ENCODE measurements around the gene TMA7. TPM values are rescaled to one million over a fixed set of nuclear protein-coding genes. Genes with fewer than 3 reads are reported as not detected.
"Not testable (repeated sequence)": the region's sequence is repeated elsewhere in the genome, so short reads cannot be mapped to it uniquely, and the experiment has no call there.

TMA7 gene
- total RNA-seq, 1 experiment from 2014 or later: 180 TPM

DNA sequence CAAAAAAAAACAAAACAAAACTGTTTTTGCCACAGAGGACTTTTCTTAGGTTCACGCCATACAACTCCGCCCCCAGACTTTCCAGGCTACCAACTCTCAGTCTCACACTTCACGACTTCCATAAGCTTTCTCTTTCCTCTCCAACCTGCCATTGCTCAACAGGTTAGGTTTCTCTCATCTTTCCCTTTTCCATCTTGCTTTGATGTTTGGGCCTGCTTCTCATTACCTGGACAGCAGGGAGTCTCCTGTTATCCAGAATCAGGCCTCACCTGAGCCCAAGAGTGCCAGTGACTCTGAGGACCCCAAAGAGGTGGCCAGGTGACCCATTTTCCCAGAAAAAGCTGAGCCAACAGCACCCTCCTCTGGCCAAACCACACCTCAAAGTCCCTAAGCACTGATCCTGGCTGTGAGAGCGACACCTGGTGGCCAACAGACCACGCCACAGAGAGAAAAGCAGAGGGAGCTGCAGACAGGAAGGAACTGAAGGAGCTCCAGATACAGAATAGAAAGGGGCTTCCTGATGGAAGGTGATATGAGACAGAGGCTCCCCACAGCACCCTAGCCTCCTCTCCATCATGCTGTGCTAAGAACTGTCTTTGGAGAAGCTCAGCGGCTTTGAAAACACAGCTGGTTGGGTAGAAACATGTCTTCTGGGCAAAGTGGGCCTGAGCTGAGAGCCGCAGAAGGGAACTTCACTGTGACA, 4.1 kb upstream of the TMA7 start:
- DNase-seq (ENCODE audit: low spot score): peak; percentile 87

DNA sequence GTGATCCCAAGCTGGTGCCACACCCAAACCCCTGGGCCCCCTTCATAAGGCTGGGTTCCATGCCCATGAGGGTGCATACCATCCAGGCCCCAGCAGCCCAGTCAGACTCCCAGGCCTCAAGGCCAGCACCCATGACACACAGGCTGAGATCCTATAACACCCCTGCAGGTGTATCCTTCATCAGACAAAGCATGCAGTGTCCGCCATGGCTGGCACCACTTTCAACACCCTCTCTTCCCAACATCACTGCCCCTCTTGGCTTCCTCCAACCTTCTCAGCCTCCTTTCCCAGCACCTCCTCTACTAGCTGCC, 3.6 kb upstream of the TMA7 start:
- no peak for DNase-seq (ENCODE audit: low spot score)

DNA sequence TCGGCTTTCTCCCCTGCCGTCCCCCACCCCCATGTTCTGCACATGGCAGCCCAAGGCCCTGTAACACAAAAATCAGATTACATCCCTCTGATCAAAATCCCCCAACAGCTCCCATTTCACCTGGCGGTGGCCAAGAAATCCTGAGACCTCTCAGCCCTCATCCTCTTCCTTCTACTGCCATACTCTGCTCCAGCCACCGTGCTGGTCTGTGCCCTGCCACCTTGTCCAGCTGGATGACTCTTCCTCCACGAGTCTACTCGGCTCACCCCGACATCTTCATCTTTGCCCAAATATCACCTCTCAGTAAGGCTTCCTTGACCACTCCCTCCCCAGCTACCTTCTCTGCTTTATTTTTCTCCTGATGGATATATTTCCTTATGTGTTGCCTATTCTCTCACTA, 3.2 kb upstream of the TMA7 start:
- DNase-seq (ENCODE audit: low spot score): no peak

DNA sequence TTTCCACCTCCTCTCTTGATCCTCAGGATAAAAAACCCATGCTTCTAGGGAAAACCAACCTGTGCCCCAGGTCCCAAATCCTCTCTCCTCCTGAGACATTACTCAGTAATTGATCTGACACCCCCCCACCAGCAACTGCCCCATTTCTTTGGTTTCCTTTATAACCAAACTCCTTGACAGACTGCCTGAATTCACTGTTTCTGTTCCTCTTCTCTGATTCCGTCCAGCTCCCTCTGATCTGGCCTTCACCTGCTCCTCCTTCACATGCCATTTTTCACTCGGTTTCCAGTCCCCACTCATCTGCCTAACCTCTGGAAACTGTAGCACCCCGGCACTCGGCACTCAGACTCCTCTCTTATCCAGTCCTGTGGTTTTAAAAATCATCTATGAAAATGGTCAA, 2.2 kb upstream of the TMA7 start:
- DNase-seq (ENCODE audit: low spot score): no peak

DNA sequence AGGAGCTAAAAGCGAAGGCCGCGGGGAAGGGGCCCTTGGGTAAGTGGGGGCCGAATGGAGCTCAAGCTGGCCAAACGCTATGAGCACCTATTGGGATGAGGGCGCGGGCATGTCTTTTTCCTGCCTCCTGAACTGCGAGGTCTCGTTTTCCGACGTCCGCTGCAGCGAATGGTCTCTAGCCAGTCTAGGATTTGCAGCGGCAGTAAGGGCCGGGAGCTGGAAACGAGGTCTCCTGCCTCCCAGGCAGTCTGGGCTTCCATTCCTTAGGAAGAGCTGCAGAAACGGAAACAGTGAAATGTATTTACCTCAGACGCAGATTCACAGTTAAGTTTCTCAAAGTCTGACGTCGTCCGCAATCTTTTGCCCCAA, 517 bp downstream of the TMA7 start:
- peak; percentile 6 for DNase-seq (ENCODE audit: low spot score)

DNA sequence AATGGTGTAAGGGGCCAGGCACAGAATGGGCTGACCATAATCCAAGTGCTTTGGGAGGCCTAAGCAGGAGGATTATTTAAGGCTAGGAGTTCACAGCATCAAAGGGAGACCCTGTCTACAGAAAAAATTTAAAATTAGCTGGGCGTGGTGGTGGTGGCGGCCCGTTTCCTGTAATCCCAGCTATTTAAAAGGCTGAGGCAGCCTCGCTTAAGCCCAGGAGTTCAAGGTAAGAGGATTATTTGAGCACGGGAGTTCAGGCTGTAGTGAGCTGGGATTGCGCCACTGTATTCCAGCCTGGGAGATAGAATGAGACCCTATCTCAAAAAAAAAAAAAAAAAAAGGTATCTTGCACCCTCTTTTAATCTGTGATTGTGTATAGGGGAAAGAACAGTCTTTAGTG, 1.9 kb downstream of the TMA7 start:
- no peak for DNase-seq (ENCODE audit: low spot score)

DNA sequence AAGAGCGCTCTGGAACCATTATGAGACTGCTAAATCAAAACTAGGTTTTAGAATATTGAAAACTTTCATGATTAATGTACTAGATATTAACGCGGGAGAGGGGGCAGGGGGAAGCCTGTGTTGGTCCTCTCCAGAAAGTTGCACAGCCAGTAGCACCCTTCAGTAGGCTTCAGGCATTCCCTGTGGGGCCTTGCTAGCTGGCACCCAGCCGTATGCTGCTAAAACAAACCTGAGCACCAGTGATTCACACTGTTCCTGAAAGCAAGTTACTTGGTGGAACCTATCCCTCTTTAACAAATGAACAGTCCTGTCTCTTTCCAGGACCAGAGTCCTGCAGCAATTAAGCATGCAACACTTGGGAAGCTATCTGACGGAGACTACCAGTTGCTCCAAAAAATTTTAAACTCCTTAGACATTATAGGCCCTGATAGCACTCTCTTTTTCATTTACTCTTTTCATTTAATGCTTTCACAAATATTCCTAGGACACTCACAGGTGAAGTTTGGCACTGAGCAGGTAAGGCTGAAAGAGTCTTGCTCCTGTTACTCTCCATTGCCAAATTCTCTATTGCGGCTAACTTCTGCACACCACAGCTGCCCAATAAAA, 5.3 kb downstream of the TMA7 start:
- no peak for DNase-seq (ENCODE audit: low spot score)

DNA sequence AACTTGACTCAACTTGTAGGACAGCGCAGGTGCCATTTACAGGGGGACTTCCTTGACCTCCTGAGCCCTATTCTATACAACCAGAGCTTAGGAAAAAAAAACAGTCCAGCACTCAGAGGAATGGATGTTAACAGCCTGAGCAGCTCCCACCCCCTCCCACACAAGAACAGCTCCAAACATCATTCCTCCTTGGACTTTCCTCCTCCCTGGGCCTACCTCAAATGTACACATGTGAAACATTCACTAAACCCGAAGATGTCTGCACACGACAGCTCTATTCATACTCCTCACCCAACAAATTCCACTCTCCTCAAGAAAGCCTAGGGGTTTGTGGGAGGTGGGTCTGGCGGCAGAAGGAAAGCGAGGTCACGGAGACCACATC, 6.0 kb downstream of the TMA7 start:
- no peak for DNase-seq (ENCODE audit: low spot score)

DNA sequence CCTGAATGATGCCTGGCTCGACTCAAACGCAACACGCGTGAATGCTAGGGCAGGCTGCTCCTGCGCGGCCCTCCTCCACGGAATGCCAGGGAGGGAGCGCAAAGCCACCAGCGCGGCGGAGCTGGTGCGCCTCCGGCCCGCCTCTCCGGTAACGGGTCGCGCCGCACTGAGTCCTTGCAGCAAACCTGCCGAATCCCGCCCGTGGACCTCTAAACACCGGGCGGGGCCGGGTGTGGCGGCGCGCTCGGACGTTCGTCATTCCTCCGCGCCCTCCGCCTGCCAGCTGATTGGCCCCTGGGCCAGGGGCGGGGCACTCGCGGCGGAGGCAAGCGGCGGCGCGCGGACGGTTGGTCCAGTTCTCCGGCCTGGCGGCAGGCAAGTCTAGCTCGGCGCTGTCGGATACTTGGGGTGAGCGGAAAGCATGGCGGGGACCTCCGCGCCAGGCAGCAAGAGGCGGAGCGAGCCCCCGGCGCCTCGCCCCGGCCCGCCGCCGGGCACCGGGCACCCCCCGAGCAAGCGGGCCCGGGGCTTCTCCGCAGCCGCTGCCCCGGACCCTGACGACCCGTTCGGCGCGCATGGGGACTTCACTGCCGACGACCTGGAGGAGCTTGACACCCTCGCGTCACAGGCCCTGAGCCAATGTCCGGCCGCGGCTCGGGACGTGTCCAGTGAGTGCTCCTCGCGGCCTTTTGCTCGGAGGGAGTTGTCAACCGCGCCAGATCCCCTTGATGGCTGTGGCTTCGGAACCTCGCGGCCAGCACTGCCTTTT, 6.6 kb downstream of the TMA7 start, which contains the start of gene ATRIP:
TSS of gene ATRIP (plus strand) at position 313 of the 769 bp plus-strand sequence. CDS start at position 422, 109 bp downstream.
- peak; percentile 85 for DNase-seq (ENCODE audit: low spot score)

DNA sequence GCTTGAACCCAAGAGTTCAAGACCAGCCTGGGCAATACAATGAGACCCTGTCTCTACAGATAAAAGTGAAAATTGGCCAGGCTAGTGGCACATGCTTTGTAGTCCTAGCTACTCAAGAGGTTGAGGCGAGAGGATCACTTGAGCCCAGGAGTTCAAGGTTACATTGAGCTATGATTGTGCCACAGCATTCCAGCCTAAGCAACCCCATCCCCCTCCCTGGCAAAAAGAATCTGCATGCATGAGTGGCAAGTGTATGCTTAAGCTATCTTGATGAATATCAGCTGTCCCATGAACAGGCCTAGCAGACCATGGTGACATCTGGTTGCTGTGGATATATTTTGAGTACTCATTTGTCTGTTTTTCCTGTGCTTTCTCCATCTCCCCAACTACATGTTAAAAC, 11.2 kb downstream of the TMA7 start:
- no peak for DNase-seq (ENCODE audit: low spot score)

DNA sequence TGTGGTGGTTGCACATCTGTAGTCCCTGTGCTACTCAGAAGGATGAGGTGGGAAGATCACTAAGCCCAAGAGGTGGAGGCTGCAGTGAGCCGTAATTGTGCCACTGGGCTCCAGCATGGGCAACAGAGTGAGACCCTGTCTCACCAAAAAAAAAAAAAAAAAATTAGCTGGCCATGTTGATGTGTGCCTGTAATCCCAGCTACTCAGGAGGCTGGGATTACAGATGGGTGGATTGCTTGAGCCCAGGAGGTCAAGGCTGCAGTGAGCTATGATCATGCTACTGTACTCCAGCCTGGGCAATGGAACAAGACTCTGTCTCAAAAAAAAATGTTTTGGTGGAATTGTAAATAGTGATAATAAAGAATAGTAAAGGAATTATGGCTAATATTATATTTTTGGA, 16.4 kb downstream of the TMA7 start:
- DNase-seq (ENCODE audit: low spot score): no peak

DNA sequence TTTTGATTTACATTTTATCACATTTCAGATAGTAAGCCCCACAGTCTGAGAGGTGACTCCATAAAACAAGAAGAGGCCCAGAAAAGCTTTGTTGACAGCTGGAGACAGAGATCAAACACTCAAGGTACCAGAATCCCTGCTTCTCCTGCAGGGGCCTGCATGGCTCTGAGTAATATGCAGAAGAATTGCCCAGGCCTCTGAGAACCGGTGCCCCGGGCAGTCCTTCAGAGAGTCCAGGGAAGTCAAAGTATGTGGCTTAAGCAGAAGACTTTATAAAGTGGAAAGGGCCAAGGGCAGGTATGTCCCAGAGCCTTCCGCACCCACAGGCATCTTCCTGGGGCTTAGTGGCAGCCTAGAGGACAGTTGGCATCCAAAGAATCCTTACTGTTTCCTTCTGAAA, 19.3 kb downstream of the TMA7 start:
- DNase-seq (ENCODE audit: low spot score): no peak

DNA sequence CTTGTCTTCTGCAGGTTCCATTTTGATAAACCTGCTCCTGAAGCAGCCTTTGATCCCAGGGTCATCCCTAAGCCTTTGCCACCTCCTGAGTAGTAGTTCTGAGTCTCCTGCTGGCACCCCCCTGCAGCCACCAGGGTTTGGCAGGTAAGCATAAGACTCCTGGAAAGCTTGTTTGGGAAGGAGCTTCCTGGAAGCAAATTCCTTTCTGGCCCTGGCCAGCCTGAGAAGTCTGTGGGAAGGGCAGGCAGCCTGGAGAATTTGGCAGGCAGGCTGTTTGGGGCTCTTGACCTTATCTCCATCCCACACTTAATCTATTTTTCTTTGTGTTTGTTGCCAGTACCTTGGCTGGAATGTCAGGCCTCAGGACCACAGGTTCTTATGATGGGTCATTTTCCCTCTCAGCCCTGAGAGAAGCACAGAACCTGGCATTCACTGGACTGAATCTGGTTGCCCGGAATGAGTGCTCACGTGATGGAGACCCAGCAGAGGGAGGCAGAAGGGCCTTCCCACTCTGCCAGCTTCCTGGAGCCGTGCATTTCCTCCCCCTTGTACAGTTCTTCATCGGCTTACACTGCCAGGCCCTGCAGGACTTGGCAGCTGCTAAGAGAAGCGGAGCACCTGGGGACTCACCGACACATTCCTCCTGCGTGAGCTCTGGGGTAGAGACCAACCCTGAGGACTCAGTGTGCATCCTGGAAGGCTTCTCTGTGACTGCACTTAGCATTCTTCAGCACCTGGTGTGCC, 19.9 kb downstream of the TMA7 start:
- DNase-seq (ENCODE audit: low spot score): no peak

DNA sequence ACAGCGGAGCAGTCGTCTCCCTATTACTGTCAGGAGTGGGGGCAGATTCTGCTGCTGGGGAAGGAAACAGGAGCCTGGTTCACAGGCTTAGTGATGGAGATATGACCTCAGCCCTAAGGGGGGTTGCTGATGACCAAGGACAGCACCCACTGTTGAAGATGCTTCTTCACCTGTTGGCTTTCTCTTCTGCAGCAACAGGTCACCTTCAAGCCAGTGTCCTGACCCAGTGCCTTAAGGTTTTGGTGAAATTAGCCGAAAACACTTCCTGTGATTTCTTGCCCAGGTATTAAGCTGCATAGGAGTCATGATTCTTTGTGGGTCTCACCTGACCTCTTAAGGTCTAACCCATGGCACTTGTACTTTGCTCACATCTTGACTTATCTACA, 20.5 kb downstream of the TMA7 start:
- DNase-seq (ENCODE audit: low spot score): no peak

DNA sequence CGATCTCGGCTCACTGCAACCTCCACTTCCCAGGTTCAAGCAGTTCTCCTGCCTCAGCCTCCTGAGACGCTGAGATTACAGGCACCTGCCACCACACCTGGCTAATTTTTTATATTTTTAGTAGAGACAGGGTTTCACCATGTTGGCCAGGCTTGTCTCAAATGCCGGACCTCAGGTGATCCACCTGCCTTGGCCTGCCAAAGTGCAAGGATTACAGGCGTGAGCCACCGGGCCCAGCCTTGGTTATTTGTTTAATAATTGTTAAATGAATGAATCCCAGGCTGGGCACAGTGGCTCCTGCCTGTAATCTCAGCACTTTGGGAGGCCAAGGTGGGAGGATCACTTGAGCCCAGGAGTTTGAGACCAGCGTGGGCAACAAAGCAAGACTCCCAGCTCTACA, 21.7 kb downstream of the TMA7 start:
- DNase-seq (ENCODE audit: low spot score): not testable (repeated sequence)

DNA sequence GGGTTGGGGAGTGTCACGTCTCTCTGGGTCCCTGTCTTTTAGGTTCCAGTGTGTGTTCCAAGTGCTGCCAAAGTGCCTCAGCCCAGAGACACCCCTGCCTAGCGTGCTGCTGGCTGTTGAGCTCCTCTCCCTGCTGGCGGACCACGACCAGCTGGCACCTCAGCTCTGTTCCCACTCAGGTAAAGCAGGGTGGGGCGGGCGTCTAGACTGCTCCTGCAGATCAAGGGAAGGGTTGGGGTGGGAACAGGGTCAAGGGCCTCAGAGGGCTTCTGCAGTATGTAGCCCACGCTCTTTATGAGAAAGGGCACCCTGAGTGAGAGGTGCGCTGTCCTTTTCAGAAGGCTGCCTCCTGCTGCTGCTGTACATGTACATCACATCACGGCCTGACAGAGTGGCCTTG, 23.6 kb downstream of the TMA7 start:
- DNase-seq (ENCODE audit: low spot score): no peak

DNA sequence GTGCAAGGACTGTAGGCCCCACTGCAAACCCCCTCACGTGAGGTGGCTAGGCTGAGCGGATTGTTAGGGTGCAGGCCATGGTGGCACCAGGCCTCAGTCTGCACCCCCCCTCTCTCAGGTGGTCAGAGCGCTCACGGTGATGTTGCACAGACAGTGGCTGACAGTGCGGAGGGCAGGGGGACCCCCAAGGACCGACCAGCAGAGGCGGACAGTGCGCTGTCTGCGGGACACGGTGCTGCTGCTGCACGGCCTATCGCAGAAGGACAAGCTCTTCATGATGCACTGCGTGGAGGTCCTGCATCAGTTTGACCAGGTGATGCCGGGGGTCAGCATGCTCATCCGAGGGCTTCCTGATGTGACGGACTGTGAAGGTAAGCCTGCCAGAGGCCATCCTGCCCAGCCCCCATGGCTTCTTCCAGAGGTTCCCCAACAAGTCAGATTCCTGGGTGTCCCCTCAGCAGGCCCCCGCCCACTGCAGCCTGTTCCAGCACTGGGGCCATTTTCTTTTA, 24.7 kb downstream of the TMA7 start:
- DNase-seq (ENCODE audit: low spot score): no peak

DNA sequence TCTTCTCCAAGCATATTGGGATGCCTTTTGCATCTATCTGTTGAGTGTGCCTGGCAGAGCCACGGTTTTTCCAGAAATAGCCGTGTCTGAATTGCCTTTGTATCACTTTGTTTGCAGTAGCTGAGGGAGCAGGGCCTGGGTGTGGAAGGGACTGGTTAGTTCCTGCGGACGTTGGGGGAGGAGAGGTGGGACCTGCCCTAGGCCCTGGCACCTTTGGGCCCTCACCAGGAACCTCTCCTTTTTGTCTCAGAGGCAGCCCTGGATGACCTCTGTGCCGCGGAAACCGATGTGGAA, 25.1 kb downstream of the TMA7 start:
- DNase-seq (ENCODE audit: low spot score): no peak

DNA sequence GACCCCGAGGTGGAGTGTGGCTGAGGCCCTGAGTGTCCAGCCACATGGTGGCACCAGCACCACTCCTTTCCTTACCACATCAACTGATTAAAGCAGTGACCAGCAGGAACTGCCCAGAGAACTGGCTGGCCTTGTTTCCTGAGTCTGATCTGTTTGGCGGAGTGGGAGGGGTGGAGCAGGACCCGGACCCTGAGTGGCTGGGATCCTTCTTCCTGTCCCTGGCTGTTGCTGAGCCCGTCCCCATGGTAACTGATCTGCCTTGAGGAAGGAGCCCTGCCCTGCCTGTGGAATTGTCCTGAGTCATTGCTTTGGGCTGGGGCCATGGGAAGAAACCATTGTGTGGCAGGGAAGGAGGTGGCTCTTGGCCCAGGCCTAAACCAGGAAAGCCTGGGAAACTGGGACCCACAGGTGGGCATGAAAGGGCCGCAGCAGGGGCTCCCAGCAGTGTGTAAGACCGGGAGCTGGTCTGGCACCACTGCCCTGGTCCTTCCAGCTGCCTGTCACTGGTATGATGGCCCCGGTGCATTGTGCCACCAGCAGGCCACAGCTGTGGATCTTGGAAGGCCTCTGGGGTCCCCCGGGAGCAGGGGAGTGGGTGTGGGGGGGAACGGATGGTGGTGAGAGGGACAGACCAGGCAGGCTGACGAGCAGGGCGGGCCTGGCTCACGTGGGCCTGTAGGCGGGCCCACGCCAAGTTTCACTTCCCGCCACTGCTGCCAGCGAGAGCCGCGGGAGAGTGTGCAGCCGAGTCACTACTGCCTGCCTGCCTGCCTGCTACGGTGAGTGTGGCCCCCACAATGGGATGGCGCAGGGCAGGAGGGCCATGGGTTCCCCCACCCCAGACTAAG, 25.7 kb downstream of the TMA7 start:
- peak; percentile 94 for DNase-seq (ENCODE audit: low spot score)

DNA sequence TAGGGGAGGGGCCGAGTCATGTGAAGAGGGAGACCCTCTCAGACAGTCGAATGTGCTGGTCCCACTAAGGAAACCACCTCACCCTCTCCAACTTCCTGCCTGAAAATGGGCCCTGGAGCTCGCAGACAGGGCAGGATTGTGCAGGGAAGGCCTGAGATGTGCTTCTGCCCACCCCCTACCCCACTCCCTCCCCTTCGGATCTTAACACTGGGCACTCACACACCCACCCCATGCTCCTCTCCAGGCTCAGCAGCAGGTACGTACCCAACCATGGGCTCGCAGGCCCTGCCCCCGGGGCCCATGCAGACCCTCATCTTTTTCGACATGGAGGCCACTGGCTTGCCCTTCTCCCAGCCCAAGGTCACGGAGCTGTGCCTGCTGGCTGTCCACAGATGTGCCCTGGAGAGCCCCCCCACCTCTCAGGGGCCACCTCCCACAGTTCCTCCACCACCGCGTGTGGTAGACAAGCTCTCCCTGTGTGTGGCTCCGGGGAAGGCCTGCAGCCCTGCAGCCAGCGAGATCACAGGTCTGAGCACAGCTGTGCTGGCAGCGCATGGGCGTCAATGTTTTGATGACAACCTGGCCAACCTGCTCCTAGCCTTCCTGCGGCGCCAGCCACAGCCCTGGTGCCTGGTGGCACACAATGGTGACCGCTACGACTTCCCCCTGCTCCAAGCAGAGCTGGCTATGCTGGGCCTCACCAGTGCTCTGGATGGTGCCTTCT, 26.5 kb downstream of the TMA7 start:
- DNase-seq (ENCODE audit: low spot score): peak; percentile 30

DNA sequence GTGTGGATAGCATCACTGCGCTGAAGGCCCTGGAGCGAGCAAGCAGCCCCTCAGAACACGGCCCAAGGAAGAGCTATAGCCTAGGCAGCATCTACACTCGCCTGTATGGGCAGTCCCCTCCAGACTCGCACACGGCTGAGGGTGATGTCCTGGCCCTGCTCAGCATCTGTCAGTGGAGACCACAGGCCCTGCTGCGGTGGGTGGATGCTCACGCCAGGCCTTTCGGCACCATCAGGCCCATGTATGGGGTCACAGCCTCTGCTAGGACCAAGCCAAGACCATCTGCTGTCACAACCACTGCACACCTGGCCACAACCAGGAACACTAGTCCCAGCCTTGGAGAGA, 27.0 kb downstream of the TMA7 start:
- DNase-seq (ENCODE audit: low spot score): no peak
